NCI-H2107 treated with DMSO at 0.1 percent for 48 hours (cell line): Measurements from ENCODE around the gene KIZ.
"Not testable (repeated sequence)": the region's sequence is repeated elsewhere in the genome, so short reads cannot be mapped to it uniquely, and the experiment has no call there.

Source experiments
- DNase-seq: peaks from one replicate; lab custom pipeline; 2025; ENCODE audit not compliant: unreplicated experiment; lab: John Stamatoyannopoulos, UW

KIZ gene

GRCh38 chr20:21224217-21224616, 98.3 kb downstream of the KIZ start:
- DNase-seq = no peak

- DNase-seq = no peak
Observed at GRCh38 chr20:21225215-21225947, 99.5 kb downstream of the KIZ start.

GRCh38 chr20:21228511-21228910, 102.6 kb downstream of the KIZ start:
- DNase-seq = no peak

GRCh38 chr20:21229163-21229562, 103.3 kb downstream of the KIZ start:
- DNase-seq = no peak

GRCh38 chr20:21230220-21230619, 104.3 kb downstream of the KIZ start:
- DNase-seq = no peak

GRCh38 chr20:21230686-21231085, 104.8 kb downstream of the KIZ start:
- DNase-seq = no peak

- DNase-seq = peak; percentile 70
Observed at GRCh38 chr20:21232546-21233280, 106.8 kb downstream of the KIZ start.

GRCh38 chr20:21234324-21234723, 108.4 kb downstream of the KIZ start:
- no peak for DNase-seq

GRCh38 chr20:21234806-21235483, 109.1 kb downstream of the KIZ start:
- no peak for DNase-seq

GRCh38 chr20:21235484-21236445, 109.9 kb downstream of the KIZ start:
- peak; percentile 33 for DNase-seq

GRCh38 chr20:21237956-21238799, 112.3 kb downstream of the KIZ start:
- no peak for DNase-seq

GRCh38 chr20:21238818-21239536, 113.1 kb downstream of the KIZ start:
- DNase-seq = no peak

GRCh38 chr20:21240394-21240793, 114.5 kb downstream of the KIZ start:
- DNase-seq = no peak

GRCh38 chr20:21241406-21241805, 115.5 kb downstream of the KIZ start:
- peak; percentile 56 for DNase-seq

- no peak for DNase-seq
Observed at GRCh38 chr20:21243811-21244210, 117.9 kb downstream of the KIZ start.

GRCh38 chr20:21244808-21245207, 118.9 kb downstream of the KIZ start:
- no peak for DNase-seq

GRCh38 chr20:21246161-21246560, 120.3 kb downstream of the KIZ start:
- no peak for DNase-seq

GRCh38 chr20:21247603-21248095, 121.8 kb downstream of the KIZ start:
- not testable (repeated sequence) for DNase-seq

GRCh38 chr20:21251278-21251677, 125.4 kb downstream of the KIZ start:
- DNase-seq = no peak
